ENCODE results near the gene TSPAN32.

The TSPAN32 gene

GRCh38 chr11:2293984-2294925 is 7.6 kb upstream of the TSPAN32 start:
- H3K27me3 ChIP-seq (ENCODE audit: control insufficient read depth in 1 of 2, insufficient read depth in 2 of 2, low read length in 2 of 2): no peaks in the 10 kb centered on the region
- H3K36me3 ChIP-seq (ENCODE audit: insufficient read depth, low read length): no peaks in the 10 kb centered on the region
- H3K4me1 ChIP-seq (ENCODE audit: insufficient read depth, low read length): no peaks in the 10 kb centered on the region
- no peak overlapping the region for H3K27ac ChIP-seq (ENCODE audit: low read depth, low read length)
- no peak overlapping the region for H3K9ac ChIP-seq (ENCODE audit: low read length)
- no peak overlapping the region for H3K4me3 ChIP-seq (ENCODE audit: low read depth in 1 of 2, low read length in 2 of 2)
- H3K9me3 ChIP-seq (ENCODE audit: low read length): no peaks in the 10 kb centered on the region

- Histone ChIP-seq H3K27me3 (ENCODE audit: control insufficient read depth in 1 of 2, insufficient read depth in 2 of 2, low read length in 2 of 2) (no peaks in the 10 kb centered on the region), H3K4me1 (ENCODE audit: insufficient read depth, low read length) (no peaks in the 10 kb centered on the region), H3K27ac (ENCODE audit: low read depth, low read length) (no peak overlapping the region), H3K36me3 (ENCODE audit: insufficient read depth, low read length) (no peaks in the 10 kb centered on the region), H3K4me3 (ENCODE audit: low read depth in 1 of 2, low read length in 2 of 2) (no peak overlapping the region), H3K9me3 (ENCODE audit: low read length) (no peaks in the 10 kb centered on the region), H3K9ac (ENCODE audit: low read length) (no peak overlapping the region)
These were observed 6.9 kb upstream of the TSPAN32 start for GRCh38 chr11:2294926-2295290.

GRCh38 chr11:2295971-2296912 is 5.6 kb upstream of the TSPAN32 start:
- no peaks in the 10 kb centered on the region for H3K27me3 ChIP-seq (ENCODE audit: control insufficient read depth in 1 of 2, insufficient read depth in 2 of 2, low read length in 2 of 2)
- H3K9ac ChIP-seq (ENCODE audit: low read length): no peak overlapping the region
- H3K9me3 ChIP-seq (ENCODE audit: low read length): no peaks in the 10 kb centered on the region
- no peak overlapping the region for H3K4me3 ChIP-seq (ENCODE audit: low read depth in 1 of 2, low read length in 2 of 2)
- no peak overlapping the region for H3K27ac ChIP-seq (ENCODE audit: low read depth, low read length)
- H3K36me3 ChIP-seq (ENCODE audit: insufficient read depth, low read length): no peaks in the 10 kb centered on the region
- H3K4me1 ChIP-seq (ENCODE audit: insufficient read depth, low read length): no peaks in the 10 kb centered on the region

- H3K36me3 ChIP-seq (ENCODE audit: insufficient read depth, low read length): no peaks in the 10 kb centered on the region
- no peak overlapping the region for H3K4me3 ChIP-seq (ENCODE audit: low read depth in 1 of 2, low read length in 2 of 2)
- H3K27me3 ChIP-seq (ENCODE audit: control insufficient read depth in 1 of 2, insufficient read depth in 2 of 2, low read length in 2 of 2): no peaks in the 10 kb centered on the region
- H3K4me1 ChIP-seq (ENCODE audit: insufficient read depth, low read length): peaks cover under 1% of the 10 kb centered on the region
- no peak overlapping the region for H3K9ac ChIP-seq (ENCODE audit: low read length)
- no peaks in the 10 kb centered on the region for H3K9me3 ChIP-seq (ENCODE audit: low read length)
- H3K27ac ChIP-seq (ENCODE audit: low read depth, low read length): no peak overlapping the region
These were observed 4.7 kb upstream of the TSPAN32 start for GRCh38 chr11:2296913-2297622.

GRCh38 chr11:2297623-2298030 is 4.2 kb upstream of the TSPAN32 start:
- Histone ChIP-seq H3K4me3 (ENCODE audit: low read depth in 1 of 2, low read length in 2 of 2) (no peak overlapping the region), H3K27me3 (ENCODE audit: control insufficient read depth in 1 of 2, insufficient read depth in 2 of 2, low read length in 2 of 2) (no peaks in the 10 kb centered on the region), H3K9me3 (ENCODE audit: low read length) (no peaks in the 10 kb centered on the region), H3K4me1 (ENCODE audit: insufficient read depth, low read length) (peaks cover 6% of the 10 kb centered on the region), H3K27ac (ENCODE audit: low read depth, low read length) (no peak overlapping the region), H3K36me3 (ENCODE audit: insufficient read depth, low read length) (no peaks in the 10 kb centered on the region), H3K9ac (ENCODE audit: low read length) (no peak overlapping the region)

GRCh38 chr11:2298131-2298794 is 3.5 kb upstream of the TSPAN32 start:
- Histone ChIP-seq H3K27me3 (ENCODE audit: control insufficient read depth in 1 of 2, insufficient read depth in 2 of 2, low read length in 2 of 2) (no peaks in the 10 kb centered on the region), H3K4me1 (ENCODE audit: insufficient read depth, low read length) (peaks cover 12% of the 10 kb centered on the region)

GRCh38 chr11:2298795-2299761 is 2.7 kb upstream of the TSPAN32 start:
- Histone ChIP-seq H3K4me1 (ENCODE audit: insufficient read depth, low read length) (peaks cover 21% of the 10 kb centered on the region), H3K9me3 (ENCODE audit: low read length) (no peaks in the 10 kb centered on the region), H3K36me3 (ENCODE audit: insufficient read depth, low read length) (no peaks in the 10 kb centered on the region), H3K9ac (ENCODE audit: low read length) (no peak overlapping the region), H3K4me3 (ENCODE audit: low read depth in 1 of 2, low read length in 2 of 2) (no peak overlapping the region), H3K27me3 (ENCODE audit: control insufficient read depth in 1 of 2, insufficient read depth in 2 of 2, low read length in 2 of 2) (no peaks in the 10 kb centered on the region), H3K27ac (ENCODE audit: low read depth, low read length) (no peak overlapping the region)

More at GRCh38 chr11:2298131-2298794, 3.5 kb upstream of the TSPAN32 start:
- H3K27ac ChIP-seq (ENCODE audit: low read depth, low read length): no peak overlapping the region
- no peaks in the 10 kb centered on the region for H3K36me3 ChIP-seq (ENCODE audit: insufficient read depth, low read length)
- H3K9me3 ChIP-seq (ENCODE audit: low read length): no peaks in the 10 kb centered on the region
- H3K9ac ChIP-seq (ENCODE audit: low read length): no peak overlapping the region
- H3K4me3 ChIP-seq (ENCODE audit: low read depth in 1 of 2, low read length in 2 of 2): no peak overlapping the region

- Histone ChIP-seq H3K27ac (ENCODE audit: low read depth, low read length) (no peak overlapping the region), H3K9ac (ENCODE audit: low read length) (no peak overlapping the region), H3K36me3 (ENCODE audit: insufficient read depth, low read length) (no peaks in the 10 kb centered on the region), H3K4me3 (ENCODE audit: low read depth in 1 of 2, low read length in 2 of 2) (no peak overlapping the region), H3K9me3 (ENCODE audit: low read length) (no peaks in the 10 kb centered on the region), H3K4me1 (ENCODE audit: insufficient read depth, low read length) (peaks cover 27% of the 10 kb centered on the region), H3K27me3 (ENCODE audit: control insufficient read depth in 1 of 2, insufficient read depth in 2 of 2, low read length in 2 of 2) (no peaks in the 10 kb centered on the region)
These were observed 2.0 kb upstream of the TSPAN32 start for GRCh38 chr11:2299773-2300172.

GRCh38 chr11:2300290-2300935 is 1.4 kb upstream of the TSPAN32 start:
- no peaks in the 10 kb centered on the region for H3K36me3 ChIP-seq (ENCODE audit: insufficient read depth, low read length)
- H3K9me3 ChIP-seq (ENCODE audit: low read length): no peaks in the 10 kb centered on the region
- peaks cover 34% of the 10 kb centered on the region for H3K4me1 ChIP-seq (ENCODE audit: insufficient read depth, low read length)
- no peak overlapping the region for H3K9ac ChIP-seq (ENCODE audit: low read length)
- H3K4me3 ChIP-seq (ENCODE audit: low read depth in 1 of 2, low read length in 2 of 2): no peak overlapping the region
- H3K27me3 ChIP-seq (ENCODE audit: control insufficient read depth in 1 of 2, insufficient read depth in 2 of 2, low read length in 2 of 2): no peaks in the 10 kb centered on the region
- H3K27ac ChIP-seq (ENCODE audit: low read depth, low read length): no peak overlapping the region
